Measurements from ENCODE around the gene IKZF4.

Gene IKZF4

DNA sequence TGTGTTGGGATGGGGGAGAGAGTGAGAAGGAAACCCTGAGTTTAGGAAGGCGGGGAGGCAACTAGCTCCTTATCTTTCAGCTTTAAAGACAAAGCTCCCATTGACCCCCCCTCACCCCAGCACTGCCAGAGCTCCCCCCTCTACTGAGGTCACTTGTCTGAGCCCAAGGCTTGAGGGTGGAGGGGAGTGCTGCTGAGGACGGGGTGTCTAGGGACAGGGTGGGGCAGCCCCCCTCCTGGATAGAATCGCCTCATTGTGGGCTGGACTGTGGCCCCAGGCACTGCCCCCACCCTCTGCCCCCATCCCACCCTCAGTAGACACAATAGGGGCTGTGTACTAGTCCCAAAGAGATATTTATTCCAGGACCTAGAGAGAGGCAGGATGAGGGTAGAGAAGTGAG is 62.1 kb downstream of the IKZF4 start:
- DNase-seq (ENCODE audit: low read depth in 2 of 2), result no peak

GRCh38 chr12:56084958-56085543 is 64.2 kb downstream of the IKZF4 start:
- no peak for DNase-seq (ENCODE audit: low read depth in 2 of 2)

DNA sequence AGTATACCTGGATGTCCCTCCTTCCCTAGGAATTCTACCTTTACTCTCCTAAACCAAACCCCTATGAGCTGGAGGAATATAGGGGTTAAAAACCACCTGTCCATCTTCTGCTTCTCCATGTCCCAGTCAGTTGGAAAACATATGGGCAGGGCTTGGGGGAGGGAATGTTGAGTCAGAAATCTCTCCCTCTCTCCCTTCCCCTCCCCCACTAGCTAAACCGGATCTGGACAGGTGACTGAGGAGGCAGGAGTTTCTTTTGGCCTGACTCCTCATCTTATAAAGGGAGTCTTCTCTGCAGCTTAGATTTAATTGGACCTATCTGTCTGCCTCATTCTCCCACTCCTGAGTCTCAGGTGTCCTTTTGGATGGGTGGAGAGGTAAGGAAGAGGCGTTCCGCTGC is 65.3 kb downstream of the IKZF4 start:
- no peak for DNase-seq (ENCODE audit: low read depth in 2 of 2)

DNA sequence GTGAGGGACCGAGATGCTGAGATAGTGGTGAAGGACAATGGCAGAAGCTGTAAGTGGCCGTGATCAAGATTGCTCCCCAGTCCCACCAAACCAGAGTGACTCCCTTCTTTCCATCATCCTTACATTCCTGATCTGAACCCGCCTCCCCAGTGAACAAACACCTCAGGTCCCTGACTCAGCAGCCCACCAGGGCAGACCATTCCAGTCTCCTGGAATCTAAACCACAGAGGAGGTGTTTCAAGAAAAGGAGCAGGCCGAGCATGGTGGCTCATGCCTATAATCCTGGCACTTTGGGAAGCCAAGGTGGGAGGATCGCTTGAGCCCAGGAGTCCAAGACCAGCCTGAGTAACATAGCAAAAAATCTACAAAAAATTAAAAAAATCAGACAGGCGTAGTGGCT is 65.8 kb downstream of the IKZF4 start:
- no peak for DNase-seq (ENCODE audit: low read depth in 2 of 2)

- DNase-seq (ENCODE audit: low read depth in 2 of 2), result no peak
Measured at GRCh38 chr12:56087220-56087619, 66.4 kb downstream of the IKZF4 start.

Measured in stimulated activated CD4-positive, alpha-beta T cell treated with anti-CD3 and anti-CD28 coated beads, Interleukin-1b, Interleukin-23, amount 100 ng/mL, for 1 hour (primary cell).